Measurements from ENCODE around the gene NPTN. TPM values are rescaled to one million over a fixed set of nuclear protein-coding genes. Genes with fewer than 3 reads are reported as not detected.

NPTN gene
- total and polyA plus RNA-seq, 2 experiments from 2014 or later, result 56.3 to 113 TPM

DNA sequence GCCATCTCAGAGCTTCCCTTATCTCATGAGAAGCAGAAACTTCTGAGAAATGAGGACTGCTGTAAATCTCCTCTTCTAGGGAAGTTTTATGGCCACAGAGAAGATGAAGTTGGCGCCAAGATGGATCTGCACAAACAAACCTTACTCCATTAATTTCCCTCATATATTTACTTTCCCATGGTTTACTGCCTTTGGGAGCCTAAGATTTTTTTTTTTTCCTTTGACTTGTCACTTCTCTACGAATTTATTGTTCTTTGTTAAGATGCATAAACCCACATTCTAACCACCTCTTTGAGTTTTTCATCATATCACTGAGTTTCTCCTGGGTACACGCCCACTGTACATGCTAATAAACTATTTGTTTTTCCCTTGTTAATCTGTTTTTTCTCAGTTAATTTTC lies 21.5 kb upstream of the NPTN start:
- no peaks in the 10 kb centered on the region for H3K27me3 Mint-ChIP-seq (ENCODE audit: insufficient read depth, low read depth, poor library complexity)
- Histone ChIP-seq H3K4me2 (no peak overlapping the region), H3F3A (replicated peaks; ENCODE audit: low read depth) (no peaks in the 10 kb centered on the region), H3K4me1 (ENCODE audit: insufficient read depth) (no peaks in the 10 kb centered on the region), H3K9me2 (ENCODE audit: insufficient read depth) (no peaks in the 10 kb centered on the region), H3K4me3 (no peak overlapping the region), H2AFZ (no peak overlapping the region), H3K36me3 (ENCODE audit: insufficient read depth) (no peaks in the 10 kb centered on the region), H3K27me3 (ENCODE audit: insufficient read depth) (no peaks in the 10 kb centered on the region), H3K27ac (ENCODE audit: low read depth) (no peak overlapping the region), H4K20me1 (replicated peaks; ENCODE audit: insufficient read depth) (no peaks in the 10 kb centered on the region), H3K79me2 (replicated peaks; ENCODE audit: insufficient read depth) (no peaks in the 10 kb centered on the region)
- no peaks in the 10 kb centered on the region for H3K9me3 Mint-ChIP-seq
- no peaks in the 10 kb centered on the region for H3K36me3 Mint-ChIP-seq (ENCODE audit: low read depth)
- no peak for DNase-seq (ENCODE audit: low spot score)
- ATAC-seq, result no peak
- no peak overlapping the region for H3K4me3 Mint-ChIP-seq
- no peaks in the 10 kb centered on the region for H3K4me1 Mint-ChIP-seq
- no peak overlapping the region for H3K27ac Mint-ChIP-seq
- TF ChIP-seq, protein P1, sequence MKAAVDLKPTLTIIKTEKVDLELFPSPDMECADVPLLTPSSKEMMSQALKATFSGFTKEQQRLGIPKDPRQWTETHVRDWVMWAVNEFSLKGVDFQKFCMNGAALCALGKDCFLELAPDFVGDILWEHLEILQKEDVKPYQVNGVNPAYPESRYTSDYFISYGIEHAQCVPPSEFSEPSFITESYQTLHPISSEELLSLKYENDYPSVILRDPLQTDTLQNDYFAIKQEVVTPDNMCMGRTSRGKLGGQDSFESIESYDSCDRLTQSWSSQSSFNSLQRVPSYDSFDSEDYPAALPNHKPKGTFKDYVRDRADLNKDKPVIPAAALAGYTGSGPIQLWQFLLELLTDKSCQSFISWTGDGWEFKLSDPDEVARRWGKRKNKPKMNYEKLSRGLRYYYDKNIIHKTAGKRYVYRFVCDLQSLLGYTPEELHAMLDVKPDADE (IDR thresholded peaks at IDR 0.05), result no peak
- TF ChIP-seq ZNF331 (CRISPR knock-in tag; IDR thresholded peaks at IDR 0.05; ENCODE audit: low read depth), result no peak
- TF ChIP-seq STAT1 (IDR thresholded peaks at IDR 0.05; ENCODE audit: unreplicated experiment), result no peak
- TF ChIP-seq EZH2phosphoT487 (IDR thresholded peaks at IDR 0.05; ENCODE audit: unreplicated experiment), result no peak
- TF ChIP-seq JUNB (IDR thresholded peaks at IDR 0.05; ENCODE audit: unreplicated experiment), result no peak
- TF ChIP-seq ZNF114 (CRISPR knock-in tag; IDR thresholded peaks at IDR 0.05), result no peak
- no peak for TF ChIP-seq CREB1 (CRISPR knock-in tag; IDR thresholded peaks at IDR 0.05; ENCODE audit: low read depth)
- no peak for TF ChIP-seq POLR2AphosphoS5 (IDR thresholded peaks at IDR 0.05; ENCODE audit: low read depth)
- no peak for TF ChIP-seq ZNF462 (CRISPR knock-in tag; IDR thresholded peaks at IDR 0.05)
- TF ChIP-seq, protein P2, sequence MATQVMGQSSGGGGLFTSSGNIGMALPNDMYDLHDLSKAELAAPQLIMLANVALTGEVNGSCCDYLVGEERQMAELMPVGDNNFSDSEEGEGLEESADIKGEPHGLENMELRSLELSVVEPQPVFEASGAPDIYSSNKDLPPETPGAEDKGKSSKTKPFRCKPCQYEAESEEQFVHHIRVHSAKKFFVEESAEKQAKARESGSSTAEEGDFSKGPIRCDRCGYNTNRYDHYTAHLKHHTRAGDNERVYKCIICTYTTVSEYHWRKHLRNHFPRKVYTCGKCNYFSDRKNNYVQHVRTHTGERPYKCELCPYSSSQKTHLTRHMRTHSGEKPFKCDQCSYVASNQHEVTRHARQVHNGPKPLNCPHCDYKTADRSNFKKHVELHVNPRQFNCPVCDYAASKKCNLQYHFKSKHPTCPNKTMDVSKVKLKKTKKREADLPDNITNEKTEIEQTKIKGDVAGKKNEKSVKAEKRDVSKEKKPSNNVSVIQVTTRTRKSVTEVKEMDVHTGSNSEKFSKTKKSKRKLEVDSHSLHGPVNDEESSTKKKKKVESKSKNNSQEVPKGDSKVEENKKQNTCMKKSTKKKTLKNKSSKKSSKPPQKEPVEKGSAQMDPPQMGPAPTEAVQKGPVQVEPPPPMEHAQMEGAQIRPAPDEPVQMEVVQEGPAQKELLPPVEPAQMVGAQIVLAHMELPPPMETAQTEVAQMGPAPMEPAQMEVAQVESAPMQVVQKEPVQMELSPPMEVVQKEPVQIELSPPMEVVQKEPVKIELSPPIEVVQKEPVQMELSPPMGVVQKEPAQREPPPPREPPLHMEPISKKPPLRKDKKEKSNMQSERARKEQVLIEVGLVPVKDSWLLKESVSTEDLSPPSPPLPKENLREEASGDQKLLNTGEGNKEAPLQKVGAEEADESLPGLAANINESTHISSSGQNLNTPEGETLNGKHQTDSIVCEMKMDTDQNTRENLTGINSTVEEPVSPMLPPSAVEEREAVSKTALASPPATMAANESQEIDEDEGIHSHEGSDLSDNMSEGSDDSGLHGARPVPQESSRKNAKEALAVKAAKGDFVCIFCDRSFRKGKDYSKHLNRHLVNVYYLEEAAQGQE (IDR thresholded peaks at IDR 0.05; ENCODE audit: unreplicated experiment), result no peak
- TF ChIP-seq NANOG (IDR thresholded peaks at IDR 0.05; ENCODE audit: borderline replicate concordance), result no peak

Measured in GM23338 (cell line).